GM18907 (cell line): ENCODE results near the gene UBE2L3.
"Not testable (repeated sequence)": the region's sequence is repeated elsewhere in the genome, so short reads cannot be mapped to it uniquely, and the experiment has no call there.

ENCODE experiments used
- ATAC-seq: cut with Tn5 transposase; IDR thresholded peaks from one replicate; pipeline ENCODE4 v1.9.1; 2021; ENCODE audit warnings: mild to moderate bottlenecking, moderate library complexity; ENCODE audit not compliant: unreplicated experiment

Gene UBE2L3

DNA sequence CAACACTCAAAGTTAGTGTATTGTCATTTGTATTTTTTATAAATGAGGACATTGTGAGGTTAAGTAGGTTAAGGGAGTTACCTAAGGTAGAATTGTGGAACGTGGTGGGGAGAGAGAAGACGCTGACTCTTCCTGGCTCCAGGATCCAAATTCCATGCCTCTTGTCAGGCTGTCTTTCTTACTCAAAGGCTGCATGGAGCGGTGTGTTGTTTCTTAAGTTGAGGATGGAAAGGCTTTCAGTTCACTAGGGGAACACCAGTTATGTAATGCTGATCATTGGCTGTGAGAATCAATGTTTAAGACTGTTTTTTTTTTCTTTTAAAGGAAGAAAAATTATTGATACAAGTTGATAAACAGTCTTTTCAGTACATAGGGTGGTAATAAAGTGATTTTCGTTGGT is 2.9 kb downstream of the UBE2L3 start:
- ATAC-seq = no peak

DNA sequence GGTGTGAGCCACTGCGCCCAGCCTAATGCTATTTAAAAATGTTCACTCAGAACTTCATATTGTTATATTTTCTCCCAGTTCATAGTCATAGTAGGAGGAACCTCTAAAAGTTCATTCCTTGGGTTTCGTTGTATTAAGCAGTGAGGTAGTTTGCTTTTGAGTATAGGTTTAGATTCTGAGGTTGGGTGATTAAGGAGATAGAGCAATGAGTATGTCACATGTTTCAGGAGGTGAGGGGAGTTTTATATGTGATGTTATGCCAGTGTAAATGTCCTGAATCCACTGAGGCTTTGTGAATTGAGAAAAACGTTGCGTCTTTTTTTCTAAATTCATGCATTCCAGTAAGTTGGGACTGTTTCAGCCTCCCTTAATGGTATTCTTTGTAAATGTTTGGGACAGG is 4.2 kb downstream of the UBE2L3 start:
- ATAC-seq = no peak

GRCh38 chr22:21573293-21573734 is 5.8 kb downstream of the UBE2L3 start:
- no peak for ATAC-seq

DNA sequence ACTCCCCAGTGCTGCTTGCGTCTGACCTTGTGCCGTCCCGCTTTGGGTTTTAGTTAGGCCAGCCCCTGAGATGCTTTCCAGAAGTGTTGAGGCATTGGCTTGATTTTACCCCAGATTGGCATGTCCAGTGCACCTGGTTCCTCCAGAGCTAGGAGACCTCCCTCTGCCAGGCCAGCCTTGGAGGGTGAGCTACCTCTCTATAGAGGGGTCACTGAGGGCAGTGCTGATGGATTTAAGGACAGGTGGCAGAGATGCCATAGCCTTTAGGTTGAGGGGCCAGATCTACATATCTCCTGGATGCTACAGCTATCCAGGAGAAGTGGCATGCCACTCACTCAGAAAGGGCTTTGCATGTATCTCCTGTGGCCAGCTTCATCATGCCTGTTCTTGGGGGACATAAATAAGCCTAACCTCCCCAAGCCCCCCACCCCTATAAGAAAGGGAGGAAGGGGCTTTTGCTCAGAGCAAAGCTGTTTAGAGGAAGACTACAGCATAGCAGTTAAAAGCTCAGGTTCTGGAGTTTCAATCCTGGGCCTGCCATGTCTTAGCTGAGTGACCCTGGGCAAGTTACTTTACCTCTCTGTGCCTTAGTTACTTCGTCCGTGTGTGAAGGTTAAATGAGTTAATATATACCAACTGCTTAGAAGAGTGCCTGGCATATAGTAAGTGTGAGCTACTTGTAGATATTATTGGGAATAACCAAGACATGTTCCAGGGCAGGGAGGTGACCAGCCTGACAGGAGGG is 6.4 kb downstream of the UBE2L3 start:
- no peak for ATAC-seq

- ATAC-seq = no peak
These were observed 11.9 kb downstream of the UBE2L3 start for GRCh38 chr22:21579474-21579851.

GRCh38 chr22:21580623-21581007 is 13.1 kb downstream of the UBE2L3 start:
- ATAC-seq = not testable (repeated sequence)

- not testable (repeated sequence) for ATAC-seq
These were observed 13.6 kb downstream of the UBE2L3 start for GRCh38 chr22:21581009-21581713.

DNA sequence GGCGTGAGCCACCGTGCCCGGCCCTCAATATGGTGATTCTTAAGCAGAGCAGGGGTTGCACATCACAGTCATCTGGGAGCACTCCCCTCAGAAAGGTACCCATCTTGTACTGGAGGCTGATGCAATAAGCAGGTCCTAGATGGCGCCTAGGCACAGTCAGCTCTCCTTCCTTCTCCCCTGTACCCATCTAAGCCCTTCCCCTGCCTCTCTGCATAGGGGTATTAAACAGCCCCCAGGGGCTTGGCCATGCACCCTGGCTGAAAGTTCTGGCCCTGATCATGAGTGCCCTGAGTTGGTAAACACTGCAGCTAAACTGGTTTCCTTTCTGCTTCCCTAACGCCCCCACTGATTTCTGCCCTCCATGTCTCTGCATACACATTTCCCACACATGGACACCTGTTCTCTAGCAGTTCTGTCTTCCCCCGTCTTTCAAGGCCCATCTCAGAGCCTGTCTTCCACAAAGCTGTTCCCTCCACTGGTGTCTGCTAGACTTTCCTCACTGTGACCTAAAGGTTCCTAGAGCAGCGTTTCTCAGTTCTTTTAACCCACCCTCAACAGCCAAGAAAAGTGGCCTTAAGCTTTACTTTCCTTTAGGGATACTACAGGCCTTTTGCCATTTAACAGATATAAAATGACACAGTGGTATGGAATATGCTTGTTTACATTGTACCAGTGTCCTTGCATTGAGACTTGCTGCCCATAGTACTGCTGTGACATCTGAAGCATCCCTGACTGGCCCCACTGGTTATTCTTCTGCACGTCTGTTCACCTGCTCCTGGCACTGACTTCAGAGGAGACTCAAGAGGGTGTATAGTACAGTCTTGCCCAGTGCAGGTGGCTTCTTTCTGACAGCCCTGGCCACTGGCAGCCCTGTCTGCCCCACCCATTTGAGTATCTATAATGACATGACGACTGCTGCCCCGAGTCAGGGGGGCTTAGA is 15.6 kb downstream of the UBE2L3 start:
- no peak for ATAC-seq

DNA sequence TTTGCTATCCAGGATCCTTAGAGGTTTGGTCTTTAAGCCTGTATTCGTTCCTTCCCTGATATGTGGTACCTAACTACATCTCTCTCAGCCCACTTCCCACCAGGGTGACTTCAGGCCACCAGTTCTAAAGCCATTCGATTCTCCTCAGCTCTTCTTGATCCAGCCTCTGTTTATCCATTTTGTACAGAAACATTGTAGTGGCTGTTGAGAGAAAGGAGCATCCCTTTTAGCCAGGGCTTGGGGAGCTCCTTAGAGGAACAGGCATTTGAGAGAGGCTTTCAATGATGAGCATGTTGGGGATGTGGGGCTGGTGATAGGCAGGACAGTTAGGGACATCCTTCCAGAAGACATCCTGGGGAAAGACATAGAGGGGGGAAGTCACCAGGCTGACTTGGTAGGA is 17.9 kb downstream of the UBE2L3 start:
- no peak for ATAC-seq

- peak; percentile 78 for ATAC-seq
These were observed 20.5 kb downstream of the UBE2L3 start for GRCh38 chr22:21587803-21588611.

GRCh38 chr22:21589396-21589795 is 21.9 kb downstream of the UBE2L3 start:
- ATAC-seq = no peak

DNA sequence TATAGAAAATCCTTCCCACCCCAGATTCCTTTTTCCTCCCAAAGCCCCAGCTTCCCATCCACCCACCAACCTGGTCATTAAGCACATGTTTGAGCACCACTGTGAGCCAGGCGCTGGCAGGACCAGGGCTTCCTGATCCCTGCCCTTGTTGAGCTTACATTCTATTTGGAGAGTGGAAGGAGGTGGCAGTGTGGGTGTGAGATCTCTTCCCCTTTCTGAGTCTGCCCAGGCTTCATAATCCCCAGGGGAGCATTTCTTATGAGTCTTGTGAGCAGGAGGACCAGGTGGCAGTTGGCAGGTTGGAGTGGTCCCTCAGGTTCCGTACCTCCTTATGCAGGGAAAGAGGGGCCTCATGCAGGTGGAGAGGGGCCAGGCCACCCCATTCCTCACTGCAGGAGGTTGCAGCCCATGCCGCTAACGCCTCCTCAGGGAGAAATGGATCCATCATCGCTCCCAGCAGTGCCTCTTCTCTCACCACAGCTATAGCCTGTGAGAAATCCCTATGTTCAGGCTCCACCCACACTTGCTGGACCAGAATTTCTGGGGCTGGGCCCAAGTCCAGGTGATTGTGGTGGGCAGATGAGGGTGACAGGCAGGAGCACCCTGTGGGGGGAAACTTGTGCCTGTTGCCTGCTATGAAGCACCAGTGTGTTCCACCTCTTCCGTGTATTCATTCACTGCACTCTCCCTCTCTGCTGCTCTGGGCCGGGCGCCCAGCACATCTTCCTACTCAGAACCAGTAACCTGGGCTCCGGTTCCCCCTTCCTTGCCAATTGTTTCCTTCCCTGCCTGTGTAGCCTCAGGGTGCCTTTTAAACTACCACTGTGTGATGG is 23.5 kb downstream of the UBE2L3 start:
- ATAC-seq = no peak

DNA sequence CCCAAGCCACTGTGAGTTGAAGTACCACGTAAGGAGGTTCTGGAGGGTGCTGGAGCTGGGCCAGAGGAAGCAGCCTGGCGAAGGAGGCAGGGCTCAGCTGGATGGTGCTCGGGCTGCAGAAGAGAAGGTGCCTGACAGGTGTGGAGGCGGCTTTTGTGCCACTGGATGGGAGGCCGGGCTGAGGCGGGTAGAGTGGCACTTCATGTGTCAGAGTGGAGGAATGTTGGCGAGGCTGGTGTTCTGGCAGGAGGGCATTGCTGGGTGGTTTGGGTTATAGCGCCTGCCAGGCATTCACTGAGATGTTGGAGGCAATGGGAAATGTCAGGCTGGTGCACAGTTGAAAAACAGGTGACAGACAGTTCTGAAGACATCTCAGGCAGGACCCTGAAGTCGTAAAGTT is 24.2 kb downstream of the UBE2L3 start:
- ATAC-seq = no peak

- ATAC-seq = no peak
These were observed 24.9 kb downstream of the UBE2L3 start for GRCh38 chr22:21592422-21592821.

- ATAC-seq = no peak
These were observed 26.1 kb downstream of the UBE2L3 start for GRCh38 chr22:21593406-21594232.

DNA sequence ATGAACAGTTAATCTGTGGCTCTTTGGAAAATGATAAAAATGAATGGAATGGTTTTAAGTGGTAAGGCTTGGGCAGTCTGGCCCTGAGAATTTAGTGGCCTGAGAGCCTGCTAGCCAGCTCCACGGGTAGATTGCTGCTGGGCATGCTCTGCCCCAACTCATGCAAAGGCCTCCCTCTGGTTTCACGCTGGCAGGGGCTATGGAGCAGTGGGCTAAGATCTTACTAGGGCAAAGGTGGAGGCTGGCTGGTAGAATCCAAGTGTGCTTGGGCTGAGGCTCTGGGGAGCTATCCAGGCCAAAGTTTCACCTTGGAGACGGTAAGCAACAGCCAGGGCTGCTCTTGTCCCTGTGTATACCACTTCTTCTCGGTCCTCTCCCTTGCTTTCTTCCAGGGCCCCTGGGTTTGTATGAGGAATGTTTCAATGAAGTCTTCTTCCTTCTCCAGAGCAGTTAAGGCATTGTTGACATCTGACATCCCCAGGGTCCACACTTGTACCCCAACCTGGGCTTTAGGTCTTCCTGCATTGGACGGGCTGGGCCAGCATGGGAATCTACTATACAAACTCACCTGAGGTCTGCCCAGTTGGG is 27.4 kb downstream of the UBE2L3 start:
- no peak for ATAC-seq

- ATAC-seq = not testable (repeated sequence)
These were observed 29.0 kb downstream of the UBE2L3 start for GRCh38 chr22:21596356-21597135.

- no peak for ATAC-seq
These were observed 30.8 kb downstream of the UBE2L3 start for GRCh38 chr22:21598302-21598701.
